ENCODE data around the gene PRKG1. TPM values are rescaled to one million over a fixed set of nuclear protein-coding genes. Genes with fewer than 3 reads are reported as not detected.
"Not testable (repeated sequence)": the region's sequence is repeated elsewhere in the genome, so short reads cannot be mapped to it uniquely, and the experiment has no call there.

Gene PRKG1
- polyA plus RNA-seq, 1 donor from 2014 or later = 0.36 TPM

DNA sequence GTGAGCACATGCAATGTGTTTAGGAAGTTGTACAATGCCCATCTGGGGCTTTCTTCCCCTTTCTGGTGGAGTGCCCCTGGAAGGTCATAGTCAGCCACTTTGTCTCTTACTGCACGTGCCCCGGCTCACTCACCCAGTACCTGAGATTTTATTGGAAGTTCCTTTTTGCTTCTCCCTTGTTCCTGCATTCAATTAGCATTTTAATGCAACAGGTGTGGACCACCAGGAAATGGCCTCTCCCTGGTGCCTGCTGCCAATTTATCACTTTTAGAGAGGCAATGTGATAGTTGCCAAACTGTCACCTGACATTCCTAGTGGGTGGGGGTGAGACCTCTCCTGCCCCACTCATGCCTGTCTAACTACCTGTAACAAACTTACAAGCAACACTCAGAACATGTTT is 946.4 kb downstream of the PRKG1 start:
- Mint-ChIP-seq H3K27ac (no peak overlapping the region), H3K4me3 (no peak overlapping the region), H3K27me3 (no peaks in the 10 kb centered on the region), H3K4me1 (no peaks in the 10 kb centered on the region), H3K9me3 (peaks cover 0 to 6% (median 2%) of the 10 kb centered on the region in 3 donors), H3K36me3 (no peaks in the 10 kb centered on the region)

- Mint-ChIP-seq H3K27ac (no peak overlapping the region), H3K27me3 (no peaks in the 10 kb centered on the region), H3K9me3 (peaks cover 2 to 7% (median 3%) of the 10 kb centered on the region in 3 donors), H3K4me1 (no peaks in the 10 kb centered on the region), H3K36me3 (no peaks in the 10 kb centered on the region), H3K4me3 (no peak overlapping the region)
Measured at GRCh38 chr10:52027055-52027705, 952.9 kb downstream of the PRKG1 start.

- Mint-ChIP-seq H3K27me3 (no peaks in the 10 kb centered on the region), H3K27ac (no peak overlapping the region), H3K4me1 (no peaks in the 10 kb centered on the region), H3K36me3 (no peaks in the 10 kb centered on the region), H3K9me3 (peaks cover 2 to 7% (median 3%) of the 10 kb centered on the region in 3 donors), H3K4me3 (no peak overlapping the region)
Measured at GRCh38 chr10:52028523-52028858, 954.2 kb downstream of the PRKG1 start.

GRCh38 chr10:52029628-52030027 is 955.3 kb downstream of the PRKG1 start:
- Mint-ChIP-seq H3K36me3 (no peaks in the 10 kb centered on the region), H3K9me3 (peaks cover 0 to 7% (median 3%) of the 10 kb centered on the region in 3 donors), H3K4me1 (no peaks in the 10 kb centered on the region), H3K27ac (no peak overlapping the region), H3K4me3 (no peak overlapping the region), H3K27me3 (no peaks in the 10 kb centered on the region)

GRCh38 chr10:52030051-52030790 is 955.9 kb downstream of the PRKG1 start:
- H3K27ac Mint-ChIP-seq = no peak overlapping the region

GRCh38 chr10:52030975-52031374 is 956.7 kb downstream of the PRKG1 start:
- Mint-ChIP-seq H3K27ac (no peak overlapping the region), H3K27me3 (no peaks in the 10 kb centered on the region), H3K9me3 (peaks cover 0 to 7% (median 3%) of the 10 kb centered on the region in 3 donors), H3K36me3 (no peaks in the 10 kb centered on the region), H3K4me3 (no peak overlapping the region), H3K4me1 (no peaks in the 10 kb centered on the region)

More at GRCh38 chr10:52030051-52030790, 955.9 kb downstream of the PRKG1 start:
- H3K9me3 Mint-ChIP-seq = peaks cover 0 to 7% (median 3%) of the 10 kb centered on the region in 3 donors
- no peaks in the 10 kb centered on the region for H3K27me3 Mint-ChIP-seq
- H3K36me3 Mint-ChIP-seq = no peaks in the 10 kb centered on the region
- H3K4me3 Mint-ChIP-seq = no peak overlapping the region
- no peaks in the 10 kb centered on the region for H3K4me1 Mint-ChIP-seq

GRCh38 chr10:52031771-52032170 is 957.5 kb downstream of the PRKG1 start:
- no peak overlapping the region for H3K27ac Mint-ChIP-seq
- H3K9me3 Mint-ChIP-seq = peaks cover 0 to 4% (median 0%) of the 10 kb centered on the region in 3 donors

DNA sequence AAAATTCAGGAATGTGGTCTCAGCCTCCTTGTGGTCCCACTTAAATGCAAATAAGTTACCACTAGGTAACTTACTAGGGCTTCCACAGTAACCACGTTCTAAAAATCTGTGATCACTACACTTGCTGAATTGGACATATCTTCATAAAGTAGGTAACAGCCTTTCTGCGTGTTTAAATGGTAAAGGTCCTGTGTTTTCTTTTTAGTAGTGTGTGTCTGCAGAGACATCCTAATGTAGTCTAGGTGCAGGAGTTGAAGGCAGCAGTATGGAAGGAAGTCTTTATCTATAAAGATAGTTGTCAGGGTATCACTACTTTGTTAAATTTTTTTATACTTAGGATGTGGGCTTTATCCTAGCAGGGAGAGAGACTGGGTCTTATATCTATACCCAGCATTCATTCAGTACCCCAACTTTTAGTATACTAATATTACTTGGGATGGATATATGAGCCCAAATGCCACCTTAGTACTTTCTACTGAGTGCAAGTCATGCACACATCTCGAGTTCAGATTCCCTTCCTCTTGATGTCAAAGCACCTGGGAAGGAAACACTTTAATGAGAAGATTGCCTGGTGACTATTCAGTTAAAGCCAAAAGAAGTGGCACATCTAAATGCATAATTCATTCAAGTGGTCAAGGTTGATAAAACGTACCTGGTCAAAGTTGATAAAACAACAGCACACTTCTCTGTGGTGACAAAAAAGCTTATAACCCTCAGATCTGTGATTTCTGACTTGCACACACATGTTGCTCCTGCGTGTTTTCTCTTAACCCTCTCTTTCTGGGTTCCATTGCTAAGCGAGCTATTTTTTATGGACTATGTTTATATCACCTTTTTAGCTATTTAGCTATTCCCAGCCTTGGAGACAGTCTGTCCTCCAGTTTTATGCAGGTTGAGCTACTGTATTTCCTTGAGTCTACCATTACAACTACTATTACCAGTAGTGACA is 958.7 kb downstream of the PRKG1 start:
- Mint-ChIP-seq H3K27ac (no peak overlapping the region), H3K36me3 (no peaks in the 10 kb centered on the region)

More at GRCh38 chr10:52031771-52032170, 957.5 kb downstream of the PRKG1 start:
- no peaks in the 10 kb centered on the region for H3K27me3 Mint-ChIP-seq
- no peaks in the 10 kb centered on the region for H3K36me3 Mint-ChIP-seq
- H3K4me3 Mint-ChIP-seq = no peak overlapping the region
- no peaks in the 10 kb centered on the region for H3K4me1 Mint-ChIP-seq

GRCh38 chr10:52039002-52039793 is 964.9 kb downstream of the PRKG1 start:
- not testable (repeated sequence) for H3K9me3 Mint-ChIP-seq, H3K4me1 Mint-ChIP-seq, H3K4me3 Mint-ChIP-seq, H3K36me3 Mint-ChIP-seq, H3K27ac Mint-ChIP-seq, H3K27me3 Mint-ChIP-seq

More for the DNA sequence above, 958.7 kb downstream of the PRKG1 start:
- Mint-ChIP-seq H3K27me3 (no peaks in the 10 kb centered on the region), H3K4me1 (no peaks in the 10 kb centered on the region), H3K4me3 (no peak overlapping the region), H3K9me3 (no peaks in the 10 kb centered on the region)

DNA sequence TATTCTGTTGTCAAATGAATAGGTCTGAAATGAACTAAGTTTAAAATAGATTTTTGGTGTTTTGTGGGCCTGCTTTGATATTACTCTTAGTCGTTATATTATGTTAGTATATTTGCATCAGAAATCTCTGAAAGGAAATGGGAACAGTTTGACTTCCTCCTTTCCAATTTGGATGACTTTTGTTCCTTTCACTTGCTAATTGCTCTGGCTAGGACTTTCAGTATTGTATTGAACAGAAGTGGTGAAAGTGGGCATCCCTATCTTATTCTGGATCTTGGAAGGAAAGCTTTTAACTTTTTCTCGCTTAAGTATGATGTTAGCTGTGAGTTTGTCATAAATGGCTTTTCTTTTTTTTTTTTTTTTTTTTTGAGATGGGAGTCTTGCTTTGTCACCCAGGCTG is 966.2 kb downstream of the PRKG1 start:
- Mint-ChIP-seq H3K36me3 (no peaks in the 10 kb centered on the region), H3K27ac (no peak overlapping the region), H3K4me1 (peaks cover 0 to 5% (median 0%) of the 10 kb centered on the region in 3 donors), H3K27me3 (no peaks in the 10 kb centered on the region), H3K9me3 (no peaks in the 10 kb centered on the region), H3K4me3 (no peak overlapping the region)

- Mint-ChIP-seq H3K36me3 (no peaks in the 10 kb centered on the region), H3K27me3 (no peaks in the 10 kb centered on the region), H3K4me1 (peaks cover 0 to 5% (median 0%) of the 10 kb centered on the region in 3 donors), H3K27ac (no peak overlapping the region), H3K4me3 (no peak overlapping the region), H3K9me3 (no peaks in the 10 kb centered on the region)
Measured at GRCh38 chr10:52043811-52044210, 969.5 kb downstream of the PRKG1 start.

DNA sequence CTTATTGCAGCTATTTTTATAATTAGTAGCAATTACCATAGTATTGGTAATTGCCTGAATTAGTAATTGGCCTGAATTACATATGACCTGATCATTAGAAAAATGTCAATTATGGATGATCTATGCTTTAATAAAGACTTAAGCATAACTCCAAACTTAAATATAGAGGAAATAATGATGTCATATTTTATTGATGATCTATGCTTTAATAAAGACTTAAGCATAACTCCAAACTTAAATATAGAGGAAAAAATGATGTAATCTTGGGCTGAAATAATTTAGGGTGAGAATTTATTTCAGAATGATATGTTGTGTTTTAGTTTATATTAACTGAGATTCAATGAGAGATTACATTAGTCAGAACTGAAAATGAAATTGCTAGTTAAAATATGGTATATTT is 973.8 kb downstream of the PRKG1 start:
- no peak overlapping the region for H3K27ac Mint-ChIP-seq
- H3K4me1 Mint-ChIP-seq = no peaks in the 10 kb centered on the region
- H3K27me3 Mint-ChIP-seq = peaks cover 2% of the 10 kb centered on the region
- no peaks in the 10 kb centered on the region for H3K9me3 Mint-ChIP-seq
- no peak overlapping the region for H3K4me3 Mint-ChIP-seq
- no peaks in the 10 kb centered on the region for H3K36me3 Mint-ChIP-seq

DNA sequence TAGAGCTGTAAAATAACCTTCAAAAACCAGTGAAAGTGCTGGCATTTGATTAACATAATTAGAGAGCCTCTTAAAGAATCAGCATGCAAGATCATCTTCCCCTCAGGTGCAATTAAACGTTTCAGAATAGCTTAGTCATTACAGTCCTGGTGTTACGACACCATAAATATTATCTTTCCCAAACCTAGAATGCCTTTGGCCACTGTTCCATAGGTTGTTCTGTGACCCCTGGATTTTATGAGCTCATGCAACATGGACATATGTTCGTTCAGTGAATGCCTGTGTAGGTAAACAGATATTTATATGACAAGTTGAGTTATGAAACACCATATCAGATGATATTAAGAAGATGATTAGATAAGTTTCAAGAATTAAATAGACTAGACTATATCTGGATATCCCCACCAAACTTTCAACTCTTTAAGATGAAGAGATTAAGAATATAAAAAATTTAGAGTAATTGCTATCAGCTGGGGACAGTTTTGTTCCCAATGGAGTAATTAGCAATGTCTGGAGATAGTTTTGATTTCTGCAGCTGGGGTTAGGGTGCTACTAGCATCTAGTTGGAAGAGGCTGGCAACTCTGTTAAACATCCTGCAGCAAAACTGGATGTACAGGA is 976.3 kb downstream of the PRKG1 start:
- Mint-ChIP-seq H3K27me3 (peaks cover 2% of the 10 kb centered on the region), H3K9me3 (no peaks in the 10 kb centered on the region), H3K27ac (no peak overlapping the region), H3K4me1 (no peaks in the 10 kb centered on the region), H3K4me3 (no peak overlapping the region), H3K36me3 (no peaks in the 10 kb centered on the region)

- Mint-ChIP-seq H3K27ac (no peak overlapping the region), H3K36me3 (no peaks in the 10 kb centered on the region), H3K9me3 (no peaks in the 10 kb centered on the region), H3K4me3 (no peak overlapping the region), H3K27me3 (peaks cover 2% of the 10 kb centered on the region), H3K4me1 (no peaks in the 10 kb centered on the region)
Measured at GRCh38 chr10:52053497-52053896, 979.2 kb downstream of the PRKG1 start.

Data from IgD-negative memory B cell (primary cell).